NB4 (cell line): ENCODE results near the gene GPR137B.

ENCODE experiments used
- CTCF ChIP-seq: IDR thresholded peaks from one replicate; pipeline ENCODE4 v1.5.1; 2012; ENCODE audit warnings: low read depth, low read length
- POLR2A ChIP-seq: IDR thresholded peaks from 2 replicates; pipeline ENCODE4 v1.6.1; 2011; ENCODE audit warnings: mild to moderate bottlenecking; ENCODE audit not compliant: insufficient read length; ENCODE audit errors: extremely low read depth

GRCh38 chr1:236131916-236132315, 10.4 kb upstream of the GPR137B start:
- no peak for TF ChIP-seq POLR2A
- no peak for TF ChIP-seq CTCF
